Body of pancreas (tissue), 4 donors: Measurements from ENCODE around the gene GNPAT.

ENCODE experiments used
- CTCF ChIP-seq, 7 experiments: fragments of 450-650 bp in 4 of 7; fragments of 200-600 bp in 3 of 7; sonication (generic) in 3 of 7; IDR thresholded peaks; one replicate each; pipeline ENCODE4 v1.5.1; 2016 to 2019; ENCODE audit warnings: antibody characterized with exemption in 7 of 7
- POLR2A ChIP-seq, 3 donors: fragments of 450-650 bp; IDR thresholded peaks; one replicate each; pipeline ENCODE4 v1.6.1; 2016; ENCODE audit warnings: antibody characterized with exemption in 3 of 3, mild to moderate bottlenecking in 2 of 3

- no peak for TF ChIP-seq CTCF (IDR thresholded peaks at IDR 0.05)
- TF ChIP-seq POLR2A (IDR thresholded peaks at IDR 0.05) = no peak
Measured at GRCh38 chr1:231226156-231226555, 14.9 kb upstream of the GNPAT start.
